ENCODE measurements around the gene TLE6. TPM values are rescaled to one million over a fixed set of nuclear protein-coding genes. Genes with fewer than 3 reads are reported as not detected.

Gene TLE6
- total RNA-seq, 1 donor from 2014 or later, result not detected

GRCh38 chr19:2983351-2984214, 6.2 kb downstream of the TLE6 start:
- no peaks in the 10 kb centered on the region for H3K36me3 ChIP-seq (ENCODE audit: control insufficient read depth, insufficient read depth, low read length)
- peaks cover 6% of the 10 kb centered on the region for H3K27me3 ChIP-seq (ENCODE audit: control insufficient read depth, insufficient read depth, low read length)
- peak; percentile 64 for FAIRE-seq
- TF ChIP-seq CTCF (IDR thresholded peaks at IDR 0.05; ENCODE audit: insufficient read depth, low read length, severe bottlenecking), result no peak
- DNase-seq (ENCODE audit: low read depth), result peak; percentile 35
- no peak overlapping the region for H3K4me3 ChIP-seq (ENCODE audit: low read depth, low read length)

GRCh38 chr19:2984215-2984528, 6.8 kb downstream of the TLE6 start:
- TF ChIP-seq CTCF (IDR thresholded peaks at IDR 0.05; ENCODE audit: insufficient read depth, low read length, severe bottlenecking), result no peak
- Histone ChIP-seq H3K4me3 (ENCODE audit: low read depth, low read length) (no peak overlapping the region), H3K36me3 (ENCODE audit: control insufficient read depth, insufficient read depth, low read length) (no peaks in the 10 kb centered on the region), H3K27me3 (ENCODE audit: control insufficient read depth, insufficient read depth, low read length) (peaks cover 6% of the 10 kb centered on the region)
- DNase-seq (ENCODE audit: low read depth) (no peak), FAIRE-seq (no peak)

GRCh38 chr19:2986951-2987524, 9.7 kb downstream of the TLE6 start:
- H3K27me3 ChIP-seq (ENCODE audit: control insufficient read depth, insufficient read depth, low read length), result peaks cover 6% of the 10 kb centered on the region
- FAIRE-seq, result no peak
- no peak for TF ChIP-seq CTCF (IDR thresholded peaks at IDR 0.05; ENCODE audit: insufficient read depth, low read length, severe bottlenecking)
- no peak overlapping the region for H3K4me3 ChIP-seq (ENCODE audit: low read depth, low read length)
- H3K36me3 ChIP-seq (ENCODE audit: control insufficient read depth, insufficient read depth, low read length), result no peaks in the 10 kb centered on the region
- DNase-seq (ENCODE audit: low read depth), result no peak

- H3K27me3 ChIP-seq (ENCODE audit: control insufficient read depth, insufficient read depth, low read length), result peaks cover 6% of the 10 kb centered on the region
- DNase-seq (ENCODE audit: low read depth) (no peak), FAIRE-seq (no peak)
- no peak overlapping the region for H3K4me3 ChIP-seq (ENCODE audit: low read depth, low read length)
- no peaks in the 10 kb centered on the region for H3K36me3 ChIP-seq (ENCODE audit: control insufficient read depth, insufficient read depth, low read length)
- no peak for TF ChIP-seq CTCF (IDR thresholded peaks at IDR 0.05; ENCODE audit: insufficient read depth, low read length, severe bottlenecking)
Measured at GRCh38 chr19:2987797-2988196, 10.4 kb downstream of the TLE6 start.

- no peak for FAIRE-seq
Measured at GRCh38 chr19:2988568-2988967, 11.2 kb downstream of the TLE6 start.

More at GRCh38 chr19:2988568-2988967, 11.2 kb downstream of the TLE6 start:
- peaks cover 6% of the 10 kb centered on the region for H3K27me3 ChIP-seq (ENCODE audit: control insufficient read depth, insufficient read depth, low read length)
- TF ChIP-seq CTCF (IDR thresholded peaks at IDR 0.05; ENCODE audit: insufficient read depth, low read length, severe bottlenecking), result no peak
- DNase-seq (ENCODE audit: low read depth), result no peak
- H3K36me3 ChIP-seq (ENCODE audit: control insufficient read depth, insufficient read depth, low read length), result no peaks in the 10 kb centered on the region
- H3K4me3 ChIP-seq (ENCODE audit: low read depth, low read length), result no peak overlapping the region

Measured in bronchial epithelial cell (primary cell).